Measurements from ENCODE around the gene MUSK.

Gene MUSK

DNA sequence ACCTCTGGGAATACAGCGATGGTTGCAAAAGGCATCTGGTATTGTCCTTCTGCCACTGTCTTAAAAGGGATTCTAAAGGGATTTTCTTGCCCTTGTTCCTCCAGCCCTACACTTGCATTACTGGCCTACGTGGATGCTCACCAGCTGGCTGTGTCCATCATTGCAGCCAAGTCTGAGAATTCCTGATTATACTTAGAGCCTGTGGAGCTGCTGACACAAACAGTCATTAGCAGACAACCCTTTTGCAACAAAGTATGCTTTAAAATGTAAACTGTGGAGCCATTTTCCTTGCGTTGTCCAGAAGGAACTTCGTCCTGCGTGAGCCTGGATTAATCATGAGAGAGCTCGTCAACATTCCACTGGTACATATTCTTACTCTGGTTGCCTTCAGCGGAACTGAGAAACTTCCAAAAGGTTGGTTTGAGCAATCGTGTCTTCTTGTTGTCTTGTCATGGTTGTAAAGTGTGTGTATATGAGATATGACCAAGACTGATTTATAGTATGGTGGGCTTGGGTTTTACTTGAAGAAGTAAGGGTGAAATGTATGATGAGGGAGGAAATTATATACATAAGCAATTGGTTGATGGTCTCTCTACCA is at the start of gene MUSK:
TSS of gene MUSK (plus strand) at position 222 of the 598 bp plus-strand sequence. CDS start at position 336, 114 bp downstream.
- Histone ChIP-seq H3K4me3 (no peak within 1 kb of the TSS), H3K27me3 (no peaks in the 10 kb centered on the region), H3K36me3 (no peaks in the 10 kb centered on the region), H3K27ac (no peak within 1 kb of the TSS), H3K4me1 (peaks cover 0 to 8% (median 0%) of the 10 kb centered on the region in 4 donors), H3K9me3 (no peaks in the 10 kb centered on the region)
- TF ChIP-seq, protein P1, sequence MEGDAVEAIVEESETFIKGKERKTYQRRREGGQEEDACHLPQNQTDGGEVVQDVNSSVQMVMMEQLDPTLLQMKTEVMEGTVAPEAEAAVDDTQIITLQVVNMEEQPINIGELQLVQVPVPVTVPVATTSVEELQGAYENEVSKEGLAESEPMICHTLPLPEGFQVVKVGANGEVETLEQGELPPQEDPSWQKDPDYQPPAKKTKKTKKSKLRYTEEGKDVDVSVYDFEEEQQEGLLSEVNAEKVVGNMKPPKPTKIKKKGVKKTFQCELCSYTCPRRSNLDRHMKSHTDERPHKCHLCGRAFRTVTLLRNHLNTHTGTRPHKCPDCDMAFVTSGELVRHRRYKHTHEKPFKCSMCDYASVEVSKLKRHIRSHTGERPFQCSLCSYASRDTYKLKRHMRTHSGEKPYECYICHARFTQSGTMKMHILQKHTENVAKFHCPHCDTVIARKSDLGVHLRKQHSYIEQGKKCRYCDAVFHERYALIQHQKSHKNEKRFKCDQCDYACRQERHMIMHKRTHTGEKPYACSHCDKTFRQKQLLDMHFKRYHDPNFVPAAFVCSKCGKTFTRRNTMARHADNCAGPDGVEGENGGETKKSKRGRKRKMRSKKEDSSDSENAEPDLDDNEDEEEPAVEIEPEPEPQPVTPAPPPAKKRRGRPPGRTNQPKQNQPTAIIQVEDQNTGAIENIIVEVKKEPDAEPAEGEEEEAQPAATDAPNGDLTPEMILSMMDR (IDR thresholded peaks at IDR 0.05), result no peak
- no peak for DNase-seq
- intact Hi-C loops (cut with DNase I; ENCODE audit: low total_unique reads), result no loop called here

DNA sequence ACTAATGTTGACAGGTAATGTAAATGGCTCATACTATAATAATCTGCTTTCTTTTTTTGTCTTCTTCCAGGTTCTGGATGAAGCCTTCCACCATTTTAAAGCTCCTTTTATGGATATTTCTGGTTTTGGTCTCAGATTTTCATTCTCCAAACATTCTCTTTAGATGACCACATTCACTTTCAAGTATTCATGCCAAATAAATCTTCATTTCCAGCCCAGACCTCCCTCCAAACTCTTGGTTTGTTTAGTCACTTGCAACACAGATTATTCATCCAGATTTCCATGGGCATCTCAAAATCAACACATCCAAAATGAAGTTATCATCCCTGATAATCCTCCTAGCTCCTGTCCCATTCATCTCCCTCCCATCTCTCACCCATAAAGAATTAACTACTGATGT is 48.8 kb upstream of the MUSK start:
- TF ChIP-seq, protein P1 (IDR thresholded peaks at IDR 0.05), result no peak
- no peak overlapping the region for H3K27ac ChIP-seq

DNA sequence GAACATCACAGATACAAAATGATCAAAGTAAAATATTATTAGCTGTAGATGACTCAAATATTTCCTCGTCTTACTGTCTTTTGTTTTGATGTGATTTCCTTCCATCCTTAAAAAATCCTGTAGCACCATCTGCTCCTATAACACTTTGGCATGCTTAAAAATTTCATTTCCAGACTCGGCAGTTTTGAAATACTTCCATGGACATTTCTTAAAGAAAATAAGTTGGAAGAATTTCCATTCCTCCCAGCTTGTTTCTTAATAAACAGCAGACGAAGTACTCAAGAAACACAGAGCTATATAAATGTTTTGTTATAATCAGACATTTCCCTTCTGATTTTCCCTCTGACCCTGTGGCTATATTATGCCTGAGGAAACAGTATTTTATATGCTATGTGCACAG is 47.9 kb upstream of the MUSK start:
- H3K36me3 ChIP-seq, result no peaks in the 10 kb centered on the region
- H3K9me3 ChIP-seq, result no peaks in the 10 kb centered on the region
- no peaks in the 10 kb centered on the region for H3K27me3 ChIP-seq
- no peak for DNase-seq
- TF ChIP-seq, protein P1 (IDR thresholded peaks at IDR 0.05), result no peak
- intact Hi-C loops (cut with DNase I; ENCODE audit: low total_unique reads), result loop anchor here (10.0 kb wide), 1 partner anchor 436 kb away; no protein-coding TSS in a partner anchor
- no peak overlapping the region for H3K4me3 ChIP-seq
- no peak overlapping the region for H3K27ac ChIP-seq
- no peaks in the 10 kb centered on the region for H3K4me1 ChIP-seq

More for the DNA sequence above, 48.8 kb upstream of the MUSK start:
- intact Hi-C loops (cut with DNase I; ENCODE audit: low total_unique reads), result loop anchor here (10.0 kb wide), 1 partner anchor 435 kb away; no protein-coding TSS in a partner anchor
- Histone ChIP-seq H3K4me3 (no peak overlapping the region), H3K36me3 (no peaks in the 10 kb centered on the region), H3K27me3 (no peaks in the 10 kb centered on the region), H3K4me1 (no peaks in the 10 kb centered on the region), H3K9me3 (no peaks in the 10 kb centered on the region)
- no peak for DNase-seq

DNA sequence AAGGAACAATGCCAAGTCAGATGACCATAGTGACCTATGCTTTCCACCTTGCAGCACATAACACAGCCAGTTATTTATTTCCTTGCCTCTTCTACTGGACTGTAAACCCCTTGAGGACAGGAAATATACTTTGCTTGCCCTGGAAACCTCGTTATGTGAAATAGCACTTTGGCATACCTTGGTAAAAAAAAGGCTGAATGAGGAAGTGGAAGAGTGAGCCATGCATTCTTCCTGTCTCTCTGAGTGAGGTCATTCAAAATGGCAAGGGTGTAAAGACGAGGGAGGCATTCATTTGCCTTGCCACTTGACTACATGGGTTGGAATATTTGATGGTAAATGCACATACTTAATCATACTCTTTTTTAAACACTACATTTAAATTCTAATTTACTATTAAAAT is 46.2 kb upstream of the MUSK start:
- H3K4me3 ChIP-seq, result no peak overlapping the region
- TF ChIP-seq, protein P1 (IDR thresholded peaks at IDR 0.05), result no peak
- no peak overlapping the region for H3K27ac ChIP-seq
- peaks cover 0 to 8% (median 0%) of the 10 kb centered on the region in 4 donors for H3K4me1 ChIP-seq
- H3K9me3 ChIP-seq, result no peaks in the 10 kb centered on the region
- no peaks in the 10 kb centered on the region for H3K36me3 ChIP-seq
- intact Hi-C loops (cut with DNase I; ENCODE audit: low total_unique reads), result loop anchor here (10.0 kb wide), 1 partner anchor 438 kb away; no protein-coding TSS in a partner anchor
- no peak for DNase-seq
- H3K27me3 ChIP-seq, result no peaks in the 10 kb centered on the region

DNA sequence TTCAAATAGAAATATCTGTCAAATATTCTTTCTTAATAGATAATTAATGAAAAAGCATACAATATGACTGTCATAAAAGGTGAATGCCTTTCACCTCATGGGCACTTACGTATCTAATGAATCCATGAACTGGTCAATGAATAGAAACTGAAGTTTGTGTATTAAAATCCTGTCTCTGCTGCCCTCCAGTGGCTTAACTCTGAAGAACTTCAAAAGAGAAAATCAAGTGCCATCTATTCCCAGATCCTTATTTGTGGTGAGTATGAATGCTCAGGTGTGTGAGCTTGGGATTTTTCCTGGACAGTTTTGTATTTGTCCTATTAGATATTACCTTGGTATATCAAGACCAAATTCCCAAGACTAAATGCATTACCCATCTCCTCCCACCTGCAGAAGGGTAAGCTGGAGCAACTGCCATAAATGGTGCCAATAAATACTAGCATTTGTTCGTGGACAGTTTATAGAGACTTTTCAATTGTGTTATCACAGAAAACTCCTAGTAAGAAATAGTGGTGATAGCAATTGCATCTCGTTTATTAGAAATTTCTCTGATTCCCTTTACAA is 45.0 kb upstream of the MUSK start:
- intact Hi-C loops (cut with DNase I; ENCODE audit: low total_unique reads), result loop anchor here (10.0 kb wide), 1 partner anchor 439 kb away; no protein-coding TSS in a partner anchor
- TF ChIP-seq, protein P1 (IDR thresholded peaks at IDR 0.05), result peak; percentile 79 to 85
- Histone ChIP-seq H3K4me1 (peaks cover 0 to 8% (median 0%) of the 10 kb centered on the region in 4 donors), H3K4me3 (no peak overlapping the region), H3K36me3 (no peaks in the 10 kb centered on the region), H3K9me3 (no peaks in the 10 kb centered on the region), H3K27ac (no peak overlapping the region), H3K27me3 (no peaks in the 10 kb centered on the region)
- DNase-seq, result peak in 1 of 2 donors; percentile 36

Measured in tibial artery (tissue), 4 donors.